Motor neuron (in vitro differentiated cells): ENCODE results near the gene GABBR2. TPM values are rescaled to one million over a fixed set of nuclear protein-coding genes. Genes with fewer than 3 reads are reported as not detected.

Experiments used
- ATAC-seq, 8 experiments: fragments of 200-7000 bp; cut with Tn5 transposase; replicated peaks in 6 of 8; 2 replicates each; pipeline ENCODE4 v1.8.0; 2021; ENCODE audit warnings: mild to moderate bottlenecking in 8 of 8, moderate library complexity in 8 of 8
- H3K27ac ChIP-seq, 2 donors: fragments of 250-450 bp; sonication (Bioruptor Pico); 2 replicates each; pipeline ENCODE4 v1.9.0; 2021; ENCODE audit warnings: antibody characterized with exemption in 2 of 2, mild to moderate bottlenecking in 2 of 2, moderate library complexity in 1 of 2
- H3K4me1 ChIP-seq, 2 donors: fragments of 250-450 bp; sonication (Bioruptor Pico); replicated peaks in 1 of 2; 2 replicates each; pipeline ENCODE4 v1.6.1; 2021; ENCODE audit warnings: antibody characterized with exemption in 2 of 2, mild to moderate bottlenecking in 2 of 2, moderate library complexity in 1 of 2
- H3K4me3 ChIP-seq, 5 donors: fragments of 250-450 bp; sonication (Bioruptor Pico); 2 replicates each; pipeline ENCODE4 v1.9.0; 2021; ENCODE audit warnings: antibody characterized with exemption in 5 of 5, mild to moderate bottlenecking in 5 of 5, moderate library complexity in 4 of 5
- WGBS, 10 experiments: fragments of 450-650 bp; shearing (Covaris generic); methylation state at CpG; one replicate each; pipeline ENCODE4 v1.0.0; 2022; 5-methylcytosine and 5-hydroxymethylcytosine counted together
- in situ Hi-C, 9 experiments: fragments of 400-800 bp; cut with MboI; loops; one replicate each; pipeline ENCODE4 v1.15.0; 2021; ENCODE audit warnings: low sequenced_read_pairs in 9 of 9, low pct_unique_long_range_greater_than_20kb in 2 of 9; ENCODE audit not compliant: unreplicated experiment in 9 of 9
- total RNA-seq, 8 experiments: library from RNA; unstranded; fragments of 300-600 nt; gene quantifications; 2 replicates each; pipeline versions ENCODE4 v1.2.3 to v1.2.4, GENCODE V29; 2022

Gene GABBR2
- total RNA-seq, 8 experiments from 2014 or later = 0.07 to 26.0 (median 3.9) TPM

DNA sequence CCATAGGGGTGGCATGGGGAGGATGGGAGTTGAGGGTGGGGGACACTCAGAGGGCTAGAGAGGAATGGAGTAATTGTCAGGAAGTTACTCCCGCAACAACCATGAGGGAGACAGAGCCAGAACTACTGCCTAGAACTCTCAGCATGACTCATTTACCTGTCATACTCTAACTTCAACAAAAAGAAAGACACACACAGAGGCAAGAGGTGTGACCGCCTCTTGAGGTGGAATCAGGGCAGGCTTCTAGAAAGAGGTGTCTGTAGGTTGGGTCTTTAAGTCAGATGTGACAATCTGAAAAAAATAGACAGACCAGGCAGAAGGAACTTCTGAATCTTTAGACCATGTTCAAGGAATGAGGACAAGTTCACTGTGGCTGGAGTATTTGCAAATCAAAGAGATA lies 73.4 kb downstream of the GABBR2 start:
- no peaks in the 10 kb centered on the region for H3K4me1 ChIP-seq
- no peak overlapping the region for H3K27ac ChIP-seq
- WGBS, 10 experiments = 100% methylated on average over 1 to 2 of the region's 2 CpGs; no CpG with 5 or more reads in 8 of the 10 experiments
- in situ Hi-C loops = loop anchor here in 1 of 9 experiments (25.0 kb wide), 1 partner anchor 323 kb away; no protein-coding TSS in a partner anchor
- peak in 2 of 8 experiments; percentile 35 to 37 for ATAC-seq
- H3K4me3 ChIP-seq = no peak overlapping the region

DNA sequence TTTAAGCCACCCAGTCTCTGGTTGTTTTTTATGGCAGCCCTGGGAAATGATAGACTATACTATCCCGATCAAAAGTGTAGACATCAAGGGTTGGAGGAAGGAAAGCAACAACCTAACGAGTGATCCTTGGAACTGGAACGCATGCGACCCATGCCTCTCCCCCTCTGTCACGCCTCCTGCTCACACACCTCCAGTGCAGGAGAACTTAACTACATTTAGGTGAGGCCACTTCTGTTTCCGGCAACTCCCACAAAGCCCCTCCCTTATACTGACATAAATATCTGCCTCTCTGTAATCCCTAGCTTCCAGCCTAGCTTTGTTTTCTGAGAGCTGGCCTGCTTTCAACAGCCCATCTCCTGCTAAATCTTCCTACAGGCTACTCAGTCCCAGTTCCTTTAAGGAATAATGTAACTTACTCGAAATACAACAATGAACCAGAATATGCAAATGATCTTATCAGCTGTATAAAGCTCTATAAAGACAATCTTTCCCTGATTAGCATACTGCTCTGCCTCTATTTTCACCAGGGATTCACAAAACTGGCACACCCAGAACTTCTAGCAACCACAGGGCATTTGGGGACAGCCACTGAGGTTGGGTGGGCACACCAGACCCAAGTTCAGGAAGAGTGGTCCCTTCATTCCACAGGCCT lies 73.9 kb downstream of the GABBR2 start:
- in situ Hi-C loops = loop anchor here in 1 of 9 experiments (25.0 kb wide), 1 partner anchor 323 kb away; no protein-coding TSS in a partner anchor
- no peaks in the 10 kb centered on the region for H3K4me1 ChIP-seq
- no peak overlapping the region for H3K27ac ChIP-seq
- H3K4me3 ChIP-seq = no peak overlapping the region
- 36 to 100% (median 79%) methylated on average over 1 to 7 of the region's 7 CpGs for WGBS, 10 experiments
- peak in 3 of 8 experiments; percentile 16 to 78 (median 69) for ATAC-seq

DNA sequence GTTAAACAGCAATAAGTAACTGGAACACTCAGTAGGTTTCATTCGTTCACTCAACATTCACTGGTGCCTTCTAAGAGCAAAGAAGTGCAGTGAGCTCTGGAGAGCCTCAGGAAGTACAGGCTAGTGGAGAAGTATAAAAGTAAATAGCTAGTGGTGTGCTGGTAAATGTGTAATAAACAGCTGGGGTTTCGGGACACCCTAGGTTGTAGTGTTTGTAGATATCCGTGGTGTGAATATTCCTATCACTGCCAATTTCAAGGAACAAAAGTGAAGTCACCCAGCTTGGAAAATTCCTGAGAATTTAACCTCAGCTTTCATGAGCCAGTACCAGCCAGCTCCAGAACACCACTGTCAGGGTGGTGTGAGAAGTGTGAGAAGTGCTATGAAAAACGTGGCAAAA lies 75.9 kb downstream of the GABBR2 start:
- Histone ChIP-seq H3K4me1 (no peaks in the 10 kb centered on the region), H3K27ac (no peak overlapping the region), H3K4me3 (no peak overlapping the region)
- no peak for ATAC-seq
- in situ Hi-C loops = loop anchor here in 1 of 9 experiments (25.0 kb wide), 1 partner anchor 321 kb away; no protein-coding TSS in a partner anchor
- WGBS, 10 experiments = 17 to 87% (median 61%) methylated on average over 1 to 4 of the region's 4 CpGs; no CpG with 5 or more reads in 4 of the 10 experiments

DNA sequence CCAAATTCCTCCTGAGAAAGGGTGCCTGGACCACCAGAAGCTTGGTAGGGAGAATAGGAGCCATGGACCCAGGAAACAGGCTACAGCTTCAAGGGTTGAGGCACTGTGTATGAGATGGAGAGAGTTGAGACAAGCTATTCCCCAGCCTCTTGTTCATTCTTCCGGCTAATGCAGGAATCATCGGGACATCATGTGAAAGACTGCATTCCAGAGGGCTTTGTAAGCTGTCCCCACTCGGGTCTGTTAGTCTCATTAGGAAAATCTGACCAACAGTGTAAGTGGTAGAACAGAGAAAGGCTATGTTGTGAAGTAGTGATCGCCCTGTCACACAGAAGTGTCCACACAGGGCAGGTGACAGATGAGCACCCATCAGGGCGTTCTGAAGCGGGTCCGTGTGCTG lies 81.4 kb downstream of the GABBR2 start:
- WGBS, 10 experiments = 0 to 100% (median 77%) methylated on average over 1 to 7 of the region's 7 CpGs; no CpG with 5 or more reads in 4 of the 10 experiments
- H3K4me1 ChIP-seq = no peaks in the 10 kb centered on the region
- H3K27ac ChIP-seq = no peak overlapping the region
- no peak overlapping the region for H3K4me3 ChIP-seq
- in situ Hi-C loops = loop anchor here in 1 of 9 experiments (25.0 kb wide), 1 partner anchor 315 kb away; no protein-coding TSS in a partner anchor
- no peak for ATAC-seq

DNA sequence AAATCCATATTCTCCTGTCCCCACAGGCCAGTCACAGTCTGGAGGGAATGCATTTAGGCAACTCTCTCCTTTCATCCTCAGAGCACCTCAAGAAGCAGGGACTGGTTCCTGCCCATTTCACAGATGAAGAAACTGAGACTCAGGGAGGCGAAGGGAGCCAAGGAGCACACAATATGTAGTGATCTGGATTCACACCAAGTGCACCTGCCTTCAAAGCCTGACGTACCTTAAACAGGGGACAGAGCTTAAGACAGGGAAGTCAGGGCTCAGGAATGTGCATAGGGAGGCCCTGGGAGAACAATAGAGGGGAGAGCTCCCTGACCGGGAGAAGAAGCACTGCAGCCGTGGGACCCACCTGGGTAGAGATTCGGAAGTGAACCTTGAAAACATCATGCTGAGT lies 83.0 kb downstream of the GABBR2 start:
- no peak for ATAC-seq
- Histone ChIP-seq H3K4me1 (no peaks in the 10 kb centered on the region), H3K4me3 (no peak overlapping the region), H3K27ac (no peak overlapping the region)
- WGBS, 10 experiments = 37 to 83% (median 49%) methylated on average over 2 to 4 of the region's 5 CpGs; no CpG with 5 or more reads in 4 of the 10 experiments
- in situ Hi-C loops = loop anchor here in 1 of 9 experiments (25.0 kb wide), 1 partner anchor 313 kb away; no protein-coding TSS in a partner anchor

DNA sequence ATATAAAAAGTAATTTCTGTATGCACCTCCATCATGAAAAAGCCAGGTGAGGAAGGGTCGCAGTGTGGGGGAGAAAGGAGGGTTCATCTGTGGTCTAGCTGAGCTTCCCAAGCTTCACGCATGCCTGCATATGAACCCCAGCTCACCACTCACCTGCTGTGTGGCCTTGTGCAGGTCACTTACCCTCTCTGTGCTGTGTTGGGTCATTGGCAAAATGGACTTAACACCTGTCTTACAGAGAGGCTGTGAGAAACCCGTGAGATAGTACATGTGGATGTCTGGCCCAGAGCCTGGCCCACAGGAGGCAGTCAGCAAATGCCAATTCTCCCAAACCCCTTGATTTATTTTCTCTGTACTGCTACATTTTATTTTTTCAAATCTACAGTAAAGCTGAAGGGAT lies 88.9 kb downstream of the GABBR2 start:
- Histone ChIP-seq H3K4me1 (no peaks in the 10 kb centered on the region), H3K4me3 (no peak overlapping the region), H3K27ac (no peak overlapping the region)
- 10 to 81% (median 71%) methylated on average over 1 to 3 of the region's 3 CpGs; no CpG with 5 or more reads in 2 of the 10 experiments for WGBS, 10 experiments
- no peak for ATAC-seq
- in situ Hi-C loops = loop anchor here in 1 of 9 experiments (25.0 kb wide), 1 partner anchor 93 kb away; the partner anchor contains the start of gene GABBR2

DNA sequence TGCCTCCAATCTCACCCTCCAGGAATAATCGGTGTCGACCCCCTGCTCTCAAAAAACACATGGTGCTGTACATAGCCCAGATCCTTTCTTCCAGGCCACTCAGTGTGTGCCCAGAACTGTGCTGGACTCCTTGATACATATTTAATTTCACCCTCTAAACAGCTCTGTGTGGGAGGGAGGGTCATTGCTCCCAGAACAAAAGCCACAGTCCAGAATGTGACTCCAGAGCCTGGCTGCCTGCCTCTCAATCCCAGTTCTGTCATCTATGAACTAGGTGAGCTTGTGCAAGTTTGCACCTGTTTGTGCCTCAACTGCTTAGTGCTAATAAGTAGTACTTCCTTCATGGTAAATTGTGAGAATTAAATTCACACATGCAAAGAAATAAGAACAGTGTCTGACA lies 93.1 kb downstream of the GABBR2 start:
- in situ Hi-C loops = loop anchor here in 1 of 9 experiments (25.0 kb wide), 1 partner anchor 97 kb away; the partner anchor contains the start of gene GABBR2
- Histone ChIP-seq H3K4me1 (no peaks in the 10 kb centered on the region), H3K4me3 (no peak overlapping the region), H3K27ac (no peak overlapping the region)
- no peak for ATAC-seq
- WGBS, 10 experiments = 31 to 81% methylated on average over 2 of the region's 2 CpGs; no CpG with 5 or more reads in 8 of the 10 experiments

DNA sequence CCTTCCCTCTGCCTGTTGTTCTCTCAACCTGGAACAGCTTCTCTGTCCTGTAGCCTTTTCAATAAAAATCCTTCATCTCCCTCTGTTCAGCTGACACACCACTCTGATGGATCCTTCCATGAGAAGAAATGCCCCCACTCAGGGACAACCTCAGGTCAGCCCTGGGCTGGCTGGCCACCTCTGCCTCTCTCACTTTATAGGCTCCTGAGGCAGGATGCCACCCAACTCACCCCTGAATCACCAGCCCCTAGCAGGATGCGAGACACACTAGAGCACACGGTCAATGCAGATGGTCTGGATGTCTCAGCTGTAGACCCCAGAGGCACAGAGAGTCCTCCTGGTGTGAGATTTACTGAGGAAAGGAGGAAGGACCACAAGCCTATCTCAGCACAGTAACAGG lies 93.8 kb downstream of the GABBR2 start:
- Histone ChIP-seq H3K27ac (no peak overlapping the region), H3K4me1 (no peaks in the 10 kb centered on the region), H3K4me3 (no peak overlapping the region)
- 29 to 100% (median 78%) methylated on average over 1 to 2 of the region's 2 CpGs; no CpG with 5 or more reads in 4 of the 10 experiments for WGBS, 10 experiments
- in situ Hi-C loops = loop anchor here in 1 of 9 experiments (25.0 kb wide), 1 partner anchor 97 kb away; the partner anchor contains the start of gene GABBR2
- no peak for ATAC-seq

DNA sequence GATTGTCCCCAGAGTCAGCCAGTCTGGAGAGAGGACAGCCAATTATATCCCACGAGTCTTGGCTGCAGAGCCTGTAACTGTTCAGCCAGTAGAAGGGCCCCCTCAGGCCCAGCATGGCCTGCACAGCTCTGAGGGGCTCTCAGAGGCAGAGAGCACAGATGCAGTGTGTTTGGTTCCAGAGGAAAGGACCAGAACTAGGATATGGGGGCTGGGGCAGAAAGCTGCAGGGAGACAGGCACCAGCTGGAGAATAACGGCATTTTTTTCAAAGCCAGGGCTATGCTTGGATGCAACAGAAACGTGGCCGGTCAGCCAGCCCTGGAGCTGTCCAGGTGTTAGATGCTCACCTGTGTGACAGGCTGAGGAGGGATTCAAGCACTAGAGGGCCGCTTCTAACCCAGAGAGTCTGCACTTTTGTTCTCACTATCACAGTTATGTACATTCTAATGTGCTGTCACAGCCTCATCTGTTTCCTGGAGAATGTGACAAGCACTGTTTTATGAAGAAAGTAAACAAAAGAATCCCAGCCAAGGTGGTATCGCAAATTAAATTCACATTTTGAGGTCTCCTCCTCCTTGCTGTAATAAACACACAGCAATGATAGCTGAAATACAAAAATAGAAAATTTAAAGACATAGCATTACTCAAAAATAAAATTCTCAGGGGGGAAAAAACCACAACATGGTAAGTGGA lies 96.5 kb downstream of the GABBR2 start:
- Histone ChIP-seq H3K27ac (no peak overlapping the region), H3K4me3 (no peak overlapping the region), H3K4me1 (no peaks in the 10 kb centered on the region)
- in situ Hi-C loops = loop anchor here in 1 of 9 experiments (25.0 kb wide), 1 partner anchor 100 kb away; the partner anchor contains the start of gene GABBR2
- WGBS, 10 experiments = 0 to 100% (median 53%) methylated on average over 1 to 3 of the region's 6 CpGs; no CpG with 5 or more reads in 2 of the 10 experiments
- ATAC-seq = no peak

DNA sequence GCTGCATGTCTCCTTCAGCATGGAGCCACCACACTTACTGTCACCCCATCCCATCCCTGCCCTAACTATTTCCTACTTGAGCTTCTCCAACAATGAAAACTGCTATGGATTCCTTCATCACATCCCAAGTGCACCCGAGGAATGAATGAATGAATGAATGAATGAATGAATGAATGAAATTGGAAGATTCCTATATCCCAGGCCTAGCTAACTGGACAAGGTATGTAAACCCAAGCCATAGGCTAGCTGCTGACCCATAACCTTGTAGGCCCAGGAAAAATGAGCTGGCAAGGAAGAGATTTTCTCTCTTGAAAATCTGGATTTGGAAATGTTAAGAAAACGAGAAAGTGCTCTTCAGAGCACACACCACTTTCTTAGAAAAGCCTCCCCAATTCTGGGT lies 97.4 kb downstream of the GABBR2 start:
- Histone ChIP-seq H3K4me1 (no peaks in the 10 kb centered on the region), H3K27ac (no peak overlapping the region), H3K4me3 (no peak overlapping the region)
- no peak for ATAC-seq
- in situ Hi-C loops = loop anchor here in 1 of 9 experiments (25.0 kb wide), 1 partner anchor 101 kb away; the partner anchor contains the start of gene GABBR2
- 0 to 61% (median 50%) methylated on average over 1 to 2 of the region's 2 CpGs; no CpG with 5 or more reads in 4 of the 10 experiments for WGBS, 10 experiments

DNA sequence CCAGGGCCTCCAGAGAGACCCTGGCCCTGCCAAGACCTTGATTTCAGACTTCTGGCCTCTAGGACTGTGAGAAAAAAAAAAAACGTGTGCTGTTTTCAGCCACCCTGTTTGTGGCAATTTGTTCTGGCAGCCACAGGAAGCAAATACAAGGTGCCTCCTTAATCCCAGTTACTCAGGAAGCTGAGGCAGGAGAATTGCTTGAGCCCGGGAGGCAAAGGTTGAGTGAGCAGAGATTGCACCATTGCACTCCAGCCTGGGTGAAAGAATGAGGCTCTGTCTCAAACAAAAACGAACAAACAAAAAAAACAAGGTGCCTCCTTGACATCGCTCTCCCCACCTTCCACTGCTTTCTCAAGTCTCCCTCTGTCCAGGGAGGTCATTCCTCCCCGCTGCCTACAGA lies 98.0 kb downstream of the GABBR2 start:
- Histone ChIP-seq H3K27ac (no peak overlapping the region), H3K4me3 (no peak overlapping the region), H3K4me1 (no peaks in the 10 kb centered on the region)
- ATAC-seq = no peak
- in situ Hi-C loops = loop anchor here in 1 of 9 experiments (25.0 kb wide), 1 partner anchor 102 kb away; the partner anchor contains the start of gene GABBR2
- WGBS, 10 experiments = 0 to 100% (median 52%) methylated on average over 1 to 3 of the region's 5 CpGs; no CpG with 5 or more reads in 2 of the 10 experiments

DNA sequence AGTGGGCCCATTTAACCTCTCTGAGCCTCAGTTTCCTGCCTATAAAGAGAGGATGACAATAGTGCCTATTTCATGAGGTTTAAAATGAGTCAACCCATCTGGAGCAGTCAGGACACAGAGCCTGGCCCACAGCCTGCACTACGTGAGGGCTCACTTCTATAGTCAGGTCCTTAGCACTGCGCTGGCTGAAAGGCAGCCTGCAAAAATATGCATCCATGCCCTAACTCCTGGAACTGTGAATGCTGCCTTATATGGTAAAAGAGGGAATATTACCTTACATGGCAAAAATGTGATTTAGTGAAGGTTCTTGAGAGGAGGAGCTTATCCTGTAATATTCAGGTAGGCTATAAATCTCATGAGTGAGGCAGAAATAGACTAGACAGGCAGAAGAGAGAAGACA lies 98.5 kb downstream of the GABBR2 start:
- 28 to 100% (median 60%) methylated on average over 1 to 2 of the region's 2 CpGs; no CpG with 5 or more reads in 6 of the 10 experiments for WGBS, 10 experiments
- in situ Hi-C loops = loop anchor here in 1 of 9 experiments (25.0 kb wide), 1 partner anchor 102 kb away; the partner anchor contains the start of gene GABBR2
- Histone ChIP-seq H3K4me3 (no peak overlapping the region), H3K4me1 (no peaks in the 10 kb centered on the region), H3K27ac (no peak overlapping the region)
- peak in 2 of 8 experiments; percentile 22 to 45 for ATAC-seq
